ENCODE results near the gene TRAPPC1. TPM values are rescaled to one million over a fixed set of nuclear protein-coding genes. Genes with fewer than 3 reads are reported as not detected.
"Not testable (repeated sequence)": the region's sequence is repeated elsewhere in the genome, so short reads cannot be mapped to it uniquely, and the experiment has no call there.

Gene TRAPPC1, protein sequence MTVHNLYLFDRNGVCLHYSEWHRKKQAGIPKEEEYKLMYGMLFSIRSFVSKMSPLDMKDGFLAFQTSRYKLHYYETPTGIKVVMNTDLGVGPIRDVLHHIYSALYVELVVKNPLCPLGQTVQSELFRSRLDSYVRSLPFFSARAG
- 100 to 1,000 TPM in 3 of 4 donors, 10 to 100 TPM in 1; 90.8 to 137 (median 132) TPM for polyA plus RNA-seq (ENCODE audit: insufficient read length in 4 of 4)

- DNase-seq (ENCODE audit: low read depth in 4 of 4, low spot score in 3 of 4) = peak; percentile 97 to 99 (median 99)
Observed at GRCh38 chr17:7931709-7932482, at the start of gene TRAPPC1, which contains the start of gene CNTROB. TRAPPC1 (minus strand) TSS chr17:7931946; CDS start chr17:7931829, 117 bp downstream. CNTROB (plus strand) TSS chr17:7932206; CDS start chr17:7933080, 874 bp downstream.

- no peak for DNase-seq (ENCODE audit: low read depth in 4 of 4, low spot score in 3 of 4)
Observed at GRCh38 chr17:7977805-7978204, 46.1 kb upstream of the TRAPPC1 start.

- DNase-seq (ENCODE audit: low read depth in 4 of 4, low spot score in 3 of 4) = no peak
Observed at GRCh38 chr17:7977039-7977438, 45.3 kb upstream of the TRAPPC1 start.

- no peak for DNase-seq (ENCODE audit: low read depth in 4 of 4, low spot score in 3 of 4)
Observed at GRCh38 chr17:7974638-7975131, 42.9 kb upstream of the TRAPPC1 start.

DNA sequence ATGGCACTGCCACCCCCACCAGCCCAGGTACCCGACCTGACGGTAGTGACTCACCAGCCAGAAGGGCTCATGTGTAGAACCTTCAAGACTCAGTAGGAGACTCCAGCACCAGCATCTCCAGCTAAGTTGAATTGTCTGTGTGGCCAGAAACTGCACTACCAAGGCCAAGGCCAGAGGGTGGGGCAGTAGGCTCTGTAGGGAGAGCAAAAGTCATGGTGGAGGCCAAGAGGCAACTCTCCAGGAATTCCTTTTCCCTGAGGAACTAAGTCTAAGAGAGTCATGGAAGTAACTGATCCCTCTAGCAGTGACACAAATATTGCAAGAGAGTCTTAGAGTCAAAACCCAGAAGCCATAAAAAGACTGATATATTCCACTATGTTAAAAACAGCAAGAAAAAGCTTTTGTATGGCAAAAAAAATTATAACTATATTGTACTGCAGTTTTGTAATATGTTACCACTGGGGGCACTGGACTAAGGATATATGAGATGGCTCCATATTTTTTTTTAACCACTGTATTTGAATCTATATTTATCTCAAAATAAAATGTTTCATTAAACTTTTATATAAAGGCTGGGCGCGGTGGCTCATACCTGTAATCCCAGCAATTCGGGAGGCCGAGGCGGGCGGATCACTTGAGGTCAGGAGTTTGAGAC lies 40.5 kb upstream of the TRAPPC1 start:
- no peak for DNase-seq (ENCODE audit: low read depth in 4 of 4, low spot score in 3 of 4)

DNA sequence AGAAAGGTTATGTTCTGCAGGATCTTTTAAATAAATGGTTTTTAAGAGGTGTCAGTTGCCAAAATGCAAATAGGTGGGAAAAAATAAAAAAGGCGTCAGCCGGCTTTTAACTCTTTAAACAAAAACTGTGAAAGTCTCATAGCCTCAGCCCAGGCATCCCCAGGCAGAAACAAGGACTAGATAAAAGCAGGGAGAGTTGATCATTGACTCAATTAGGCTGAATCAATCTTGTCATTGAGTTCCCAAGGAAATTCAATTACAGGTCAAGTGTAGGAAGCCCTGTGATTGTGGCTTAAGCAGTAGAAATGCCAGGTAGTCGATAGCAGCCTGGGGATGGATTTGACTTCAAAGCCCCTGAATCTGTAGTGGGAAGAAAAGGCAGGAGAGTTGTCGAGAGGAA lies 39.9 kb upstream of the TRAPPC1 start:
- DNase-seq (ENCODE audit: low read depth in 4 of 4, low spot score in 3 of 4) = no peak

GRCh38 chr17:7969433-7969832 lies 37.7 kb upstream of the TRAPPC1 start:
- DNase-seq (ENCODE audit: low read depth in 4 of 4, low spot score in 3 of 4) = no peak

DNA sequence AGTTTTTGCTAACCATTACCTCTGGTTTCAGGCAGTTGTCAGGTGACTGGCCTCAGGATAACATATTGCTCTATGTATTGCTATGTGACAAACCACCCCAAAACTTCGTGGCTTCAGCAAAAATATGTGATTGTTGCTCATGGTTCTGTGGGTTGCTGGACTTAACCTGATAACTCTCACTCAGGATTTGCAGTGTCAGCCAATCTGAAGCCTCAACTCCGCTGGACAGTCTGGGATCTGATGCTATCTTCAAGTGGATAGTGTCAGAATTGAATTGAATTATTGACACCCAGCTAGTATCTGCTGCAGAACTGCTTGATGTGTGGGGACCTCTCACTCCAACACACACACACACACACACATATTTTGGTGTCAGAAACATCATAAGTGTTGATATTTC lies 36.0 kb upstream of the TRAPPC1 start:
- no peak for DNase-seq (ENCODE audit: low read depth in 4 of 4, low spot score in 3 of 4)

GRCh38 chr17:7961421-7961820 lies 29.7 kb upstream of the TRAPPC1 start:
- no peak for DNase-seq (ENCODE audit: low read depth in 4 of 4, low spot score in 3 of 4)

DNA sequence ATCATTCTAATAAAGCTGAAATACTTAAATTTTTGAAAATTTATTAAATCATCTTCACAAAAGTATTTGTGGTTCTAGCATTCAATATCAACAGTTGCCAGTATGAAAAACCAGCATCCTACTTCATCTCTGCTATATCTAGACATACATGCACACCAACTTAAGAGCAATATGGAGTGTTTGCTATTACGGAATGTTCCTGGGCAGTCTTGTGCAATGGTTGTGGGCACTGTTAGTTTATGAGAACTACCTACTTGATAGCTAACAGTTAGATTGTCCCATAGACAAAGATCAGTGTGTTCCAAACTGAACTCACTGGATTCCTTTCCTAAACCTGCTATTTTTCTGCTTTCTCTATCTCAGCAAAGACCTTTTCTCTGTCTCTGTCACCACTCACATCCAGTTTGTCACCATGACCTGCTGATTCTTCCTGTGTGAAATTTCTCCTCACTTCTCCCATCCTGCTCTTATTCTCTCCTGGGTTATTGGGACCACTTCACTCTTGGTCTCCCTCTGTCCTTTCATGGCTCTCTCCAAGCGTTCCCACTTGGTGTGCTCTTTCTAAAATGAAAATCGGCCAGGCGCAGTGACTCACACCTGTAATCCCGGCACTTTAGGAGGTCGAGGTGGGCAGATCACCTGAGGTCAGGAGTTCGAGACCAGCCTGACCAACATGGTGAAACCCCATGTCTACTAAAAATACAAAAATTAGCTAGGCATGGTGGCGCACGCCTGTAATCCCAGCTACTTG lies 27.9 kb upstream of the TRAPPC1 start:
- DNase-seq (ENCODE audit: low read depth in 4 of 4, low spot score in 3 of 4) = no peak

DNA sequence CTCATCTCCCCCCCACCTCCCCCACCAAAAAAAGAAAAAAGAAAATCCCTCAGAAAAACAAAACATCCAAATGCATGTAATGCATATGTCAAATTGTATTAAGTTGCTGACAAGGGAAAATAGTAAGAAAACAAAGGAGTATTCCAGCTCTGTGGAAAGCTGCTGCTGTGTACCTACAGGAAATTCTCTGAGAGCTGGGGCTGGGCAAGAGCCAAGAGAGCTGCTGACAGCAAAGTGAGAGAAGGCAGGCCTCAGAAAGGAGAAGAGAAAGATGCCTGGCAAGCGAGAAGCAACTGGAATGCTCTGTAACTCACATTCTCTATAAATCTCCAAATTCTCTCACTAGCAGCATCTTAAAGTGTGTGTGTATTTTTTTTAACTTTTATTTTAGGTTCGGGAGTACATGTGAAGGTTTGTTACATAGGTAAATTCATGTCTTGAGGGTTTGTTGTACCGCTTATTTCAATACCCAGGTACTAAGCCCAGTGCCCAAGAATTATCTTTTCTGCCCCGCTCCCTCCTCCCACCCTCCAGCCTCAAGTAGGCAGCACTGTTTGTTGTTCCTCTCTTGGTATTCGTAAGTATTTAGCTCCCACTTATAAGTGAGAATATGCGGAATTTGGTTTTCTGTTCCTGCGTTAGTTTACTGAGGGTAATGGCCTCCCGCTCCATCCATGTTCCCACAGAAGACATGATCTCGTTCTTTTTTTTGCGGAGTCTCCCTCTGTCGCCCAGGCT lies 24.7 kb upstream of the TRAPPC1 start:
- DNase-seq (ENCODE audit: low read depth in 4 of 4, low spot score in 3 of 4) = peak in 1 of 4 donors; percentile 3

- DNase-seq (ENCODE audit: low read depth in 4 of 4, low spot score in 3 of 4) = no peak
Observed at GRCh38 chr17:7955414-7956227, 23.9 kb upstream of the TRAPPC1 start.

DNA sequence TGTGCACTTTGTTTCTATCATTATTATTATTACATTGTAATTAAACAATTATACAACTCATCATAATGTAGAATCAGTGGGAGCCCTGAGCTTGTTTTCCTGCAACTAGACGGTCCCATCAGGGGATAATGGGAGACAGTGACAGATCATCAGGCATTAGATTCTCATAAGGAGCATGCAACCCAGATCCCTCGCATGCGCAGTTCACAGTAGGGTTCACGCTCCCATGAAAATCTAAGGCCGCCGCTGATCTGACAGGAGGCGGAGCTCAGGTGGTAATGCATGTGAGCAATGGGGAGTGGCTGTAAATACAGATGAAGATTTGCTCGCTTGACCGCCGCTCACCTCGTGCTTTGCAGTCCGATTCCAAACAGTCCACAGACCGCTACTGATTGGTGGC lies 21.5 kb upstream of the TRAPPC1 start:
- not testable (repeated sequence) for DNase-seq (ENCODE audit: low read depth in 4 of 4, low spot score in 3 of 4)

GRCh38 chr17:7951143-7951792 lies 19.5 kb upstream of the TRAPPC1 start:
- no peak for DNase-seq (ENCODE audit: low read depth in 4 of 4, low spot score in 3 of 4)

DNA sequence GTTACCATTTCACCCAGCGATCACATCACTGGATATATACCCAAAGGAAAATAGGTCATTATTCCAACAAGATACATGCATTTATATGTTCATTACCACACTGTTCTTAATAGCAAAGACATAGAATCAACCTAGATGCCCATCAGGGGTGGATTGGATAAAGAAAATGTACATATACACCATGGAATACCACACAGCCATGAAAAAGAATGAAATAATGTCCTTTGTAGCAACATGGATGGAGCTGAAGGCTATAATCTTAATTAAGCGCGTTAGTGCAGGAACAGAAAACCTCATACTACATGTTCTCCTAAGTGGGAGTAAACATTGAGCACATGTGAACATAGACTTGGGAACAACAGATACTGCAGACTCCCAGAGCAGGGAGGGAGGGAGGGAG lies 18.8 kb upstream of the TRAPPC1 start:
- DNase-seq (ENCODE audit: low read depth in 4 of 4, low spot score in 3 of 4) = no peak

GRCh38 chr17:7947651-7948050 lies 15.9 kb upstream of the TRAPPC1 start:
- DNase-seq (ENCODE audit: low read depth in 4 of 4, low spot score in 3 of 4) = no peak

DNA sequence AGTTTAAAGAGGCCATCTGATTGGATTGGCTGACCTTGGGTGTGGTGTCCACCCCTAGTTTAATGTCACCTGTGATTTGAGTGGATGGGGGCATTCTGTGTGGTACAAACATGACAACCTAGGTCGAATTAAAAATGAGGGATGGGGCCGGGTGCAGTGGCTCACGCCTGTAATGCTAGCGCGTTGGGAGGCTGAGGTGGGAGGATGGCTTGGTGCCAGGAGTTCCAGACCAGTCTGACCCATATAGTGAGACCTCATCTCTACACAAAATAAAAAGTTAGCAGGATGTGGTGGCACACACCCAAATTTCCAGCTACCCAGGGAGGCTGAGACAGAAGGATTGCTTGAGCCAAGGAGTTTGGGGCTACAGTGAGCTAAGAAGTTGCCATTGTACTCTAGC lies 14.7 kb upstream of the TRAPPC1 start:
- DNase-seq (ENCODE audit: low read depth in 4 of 4, low spot score in 3 of 4) = no peak

DNA sequence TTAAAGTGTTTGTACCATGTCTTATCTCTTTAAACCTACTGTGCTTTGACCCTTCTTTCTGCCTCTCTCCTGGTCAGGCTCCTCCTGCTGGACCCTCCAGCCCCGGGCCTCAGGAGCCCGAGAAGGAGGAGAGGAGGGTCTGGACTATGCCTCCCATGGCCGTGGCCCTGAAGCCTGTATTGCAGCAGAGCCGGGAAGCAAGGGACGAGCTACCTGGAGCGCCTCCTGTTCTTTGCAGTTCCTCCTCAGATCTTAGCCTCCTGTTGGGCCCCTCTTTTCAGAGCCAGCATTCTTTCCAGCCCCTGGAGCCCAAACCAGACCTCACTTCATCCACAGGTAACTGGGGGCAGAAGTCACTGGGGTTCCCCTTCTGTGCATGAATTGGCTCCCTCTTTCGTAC lies 13.9 kb upstream of the TRAPPC1 start:
- no peak for DNase-seq (ENCODE audit: low read depth in 4 of 4, low spot score in 3 of 4)

- DNase-seq (ENCODE audit: low read depth in 4 of 4, low spot score in 3 of 4) = no peak
Observed at GRCh38 chr17:7944326-7944725, 12.6 kb upstream of the TRAPPC1 start.

All from left renal pelvis (tissue), 4 donors.